OCI-M2 (cell line): Measurements from ENCODE around the gene ETV3L.

Experiments
- DNase-seq: peaks from one replicate; lab custom pipeline; 2025; ENCODE audit not compliant: unreplicated experiment; lab: John Stamatoyannopoulos, UW

The ETV3L gene

DNA sequence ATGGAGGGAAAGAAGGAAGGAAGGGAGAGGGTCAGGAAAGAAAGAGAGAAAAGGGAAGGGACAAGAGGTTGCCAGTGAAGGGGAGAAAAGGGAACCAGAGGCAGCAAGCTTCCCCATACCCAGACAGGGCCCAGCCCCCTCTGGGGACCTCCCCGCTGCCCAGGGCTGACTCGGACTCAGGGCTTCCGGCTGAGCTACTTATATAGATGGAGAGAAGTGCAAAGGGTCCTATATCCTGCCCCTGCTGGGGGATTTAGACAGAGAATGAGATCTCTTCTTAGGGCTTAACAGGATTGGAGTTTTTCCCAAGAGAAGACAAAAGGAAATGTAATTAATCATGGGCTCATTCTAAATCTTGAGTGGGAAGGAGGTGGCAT lies at the start of gene ETV3L:
TSS of gene ETV3L (minus strand) at position 176 of the 377 bp plus-strand sequence. CDS start 285 bp downstream, outside the sequence.
- no peak for DNase-seq

GRCh38 chr1:157147906-157148700 lies 48.5 kb upstream of the ETV3L start:
- DNase-seq: no peak

DNA sequence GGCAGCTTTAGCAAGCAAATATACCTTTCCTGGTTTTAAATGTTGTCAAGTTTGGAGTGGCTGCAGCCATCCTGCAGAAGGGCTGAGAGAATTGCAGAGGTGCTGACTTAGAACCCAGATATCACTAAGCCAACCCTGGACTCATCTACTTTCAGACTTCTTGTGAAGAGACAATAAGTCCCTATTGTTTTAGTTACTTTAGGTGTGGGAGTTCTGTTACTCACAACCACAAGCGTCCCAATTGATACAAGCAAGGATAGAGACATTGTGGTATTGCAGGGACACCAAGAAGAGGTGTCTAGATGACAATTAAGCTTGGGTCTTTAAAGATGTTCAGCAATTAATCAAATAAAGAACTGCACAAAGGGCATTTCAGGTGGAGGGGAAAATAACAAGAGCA lies 47.4 kb upstream of the ETV3L start:
- DNase-seq: no peak

GRCh38 chr1:157146244-157146643 lies 46.6 kb upstream of the ETV3L start:
- no peak for DNase-seq

- DNase-seq: no peak
Measured at GRCh38 chr1:157145076-157145475, 45.5 kb upstream of the ETV3L start.

DNA sequence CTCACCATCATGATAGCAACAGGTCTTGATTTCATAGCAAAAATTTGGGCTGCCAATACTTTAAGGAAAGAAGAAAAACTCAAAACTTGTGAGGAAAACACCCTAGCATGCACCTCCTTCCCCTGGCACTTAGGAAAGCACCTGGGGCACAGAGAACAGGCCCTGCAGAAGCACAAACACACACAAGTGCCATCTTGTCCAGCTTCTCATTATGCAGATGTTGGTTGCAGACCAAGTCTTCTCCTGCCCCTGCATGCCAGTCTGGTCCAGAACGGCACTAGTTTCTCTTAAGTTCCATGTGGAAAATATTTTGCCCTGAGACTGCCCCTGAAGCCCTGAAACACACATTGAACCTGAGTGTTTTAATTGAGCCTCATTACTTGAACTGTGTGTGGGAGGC lies 44.9 kb upstream of the ETV3L start:
- no peak for DNase-seq

DNA sequence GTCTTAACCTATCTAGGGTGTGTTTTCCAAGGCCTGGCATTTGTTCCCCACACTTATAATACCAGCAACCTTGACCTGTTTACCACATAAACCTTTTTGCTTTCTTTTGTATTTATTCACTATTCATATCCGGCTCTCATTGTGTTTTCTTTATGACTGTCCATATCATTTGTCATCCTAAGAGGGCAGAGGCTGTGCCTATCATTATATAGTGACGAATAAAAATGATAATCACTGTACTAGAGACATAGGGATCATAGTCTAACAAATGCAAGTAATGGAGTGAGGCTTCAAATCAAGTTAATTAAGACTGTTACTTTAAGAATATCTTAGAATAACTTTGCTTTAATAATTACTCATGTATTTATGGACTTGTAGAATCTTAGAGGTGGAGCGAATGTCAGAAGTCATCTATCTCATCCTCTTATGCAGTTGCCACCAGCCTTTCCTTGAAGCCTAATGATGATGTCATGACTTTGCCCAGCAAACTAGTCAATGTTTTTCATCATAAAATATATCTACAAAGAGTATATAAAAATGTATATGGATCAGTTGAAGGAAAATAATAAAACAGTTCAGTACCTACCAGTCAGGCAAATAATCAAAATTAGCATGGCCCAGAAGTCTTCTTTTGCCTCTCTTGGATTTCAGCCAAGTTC lies 43.3 kb upstream of the ETV3L start:
- DNase-seq: no peak

- no peak for DNase-seq
Measured at GRCh38 chr1:157142201-157142600, 42.6 kb upstream of the ETV3L start.

DNA sequence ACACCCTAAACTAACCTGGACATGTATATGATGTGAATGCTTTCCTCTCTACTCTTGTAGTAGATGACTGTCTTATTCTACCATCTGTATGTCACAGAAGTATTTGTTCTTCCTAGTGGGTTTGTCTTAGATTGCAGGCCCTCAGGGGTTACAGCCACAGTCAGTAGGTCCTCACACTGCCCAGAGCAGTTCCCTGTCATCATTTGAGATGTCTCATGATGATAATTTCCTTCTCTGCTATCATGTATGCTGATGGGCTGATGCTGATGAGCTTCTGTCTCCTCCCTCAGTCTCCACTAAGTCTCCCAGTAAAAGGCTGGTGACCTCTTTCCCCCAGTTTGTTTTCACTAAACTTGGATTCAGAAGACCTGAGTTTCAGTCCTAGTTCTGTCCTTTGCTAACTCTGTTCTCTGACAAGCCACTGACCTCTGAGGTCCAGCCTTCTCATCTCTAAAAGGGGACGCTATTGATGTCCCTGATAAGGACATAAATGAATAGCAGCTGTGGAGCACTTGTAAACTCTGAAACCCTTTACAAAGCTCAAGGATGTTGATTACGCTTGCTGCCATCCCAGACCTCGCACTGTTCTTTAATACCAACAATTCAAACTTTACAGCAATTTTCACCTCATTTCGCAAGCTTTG lies 41.7 kb upstream of the ETV3L start:
- DNase-seq: no peak

DNA sequence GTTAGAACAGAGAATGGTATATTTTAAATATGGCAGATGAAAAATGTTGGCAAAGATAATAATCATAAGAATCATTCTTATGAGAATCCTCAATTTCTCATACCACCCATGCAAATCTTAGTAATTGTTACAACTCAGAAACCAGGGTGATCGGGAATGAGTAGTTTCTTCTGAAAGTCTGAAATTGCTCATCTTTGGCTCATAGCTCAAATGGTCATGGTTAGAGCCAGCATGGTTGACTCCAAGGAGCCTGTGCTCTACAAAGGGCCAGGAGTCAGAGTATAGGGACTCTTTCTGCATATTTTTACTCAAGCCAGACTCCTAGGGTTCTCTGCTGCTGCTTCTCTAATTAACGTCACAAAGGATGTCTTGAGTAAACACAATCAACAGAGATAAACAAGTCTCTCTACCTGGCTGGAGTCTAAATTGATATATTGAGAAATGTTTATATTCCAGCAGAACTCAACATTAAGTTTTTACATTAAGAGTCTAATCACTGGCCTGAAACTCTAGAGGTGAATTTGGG lies 40.5 kb upstream of the ETV3L start:
- no peak for DNase-seq

DNA sequence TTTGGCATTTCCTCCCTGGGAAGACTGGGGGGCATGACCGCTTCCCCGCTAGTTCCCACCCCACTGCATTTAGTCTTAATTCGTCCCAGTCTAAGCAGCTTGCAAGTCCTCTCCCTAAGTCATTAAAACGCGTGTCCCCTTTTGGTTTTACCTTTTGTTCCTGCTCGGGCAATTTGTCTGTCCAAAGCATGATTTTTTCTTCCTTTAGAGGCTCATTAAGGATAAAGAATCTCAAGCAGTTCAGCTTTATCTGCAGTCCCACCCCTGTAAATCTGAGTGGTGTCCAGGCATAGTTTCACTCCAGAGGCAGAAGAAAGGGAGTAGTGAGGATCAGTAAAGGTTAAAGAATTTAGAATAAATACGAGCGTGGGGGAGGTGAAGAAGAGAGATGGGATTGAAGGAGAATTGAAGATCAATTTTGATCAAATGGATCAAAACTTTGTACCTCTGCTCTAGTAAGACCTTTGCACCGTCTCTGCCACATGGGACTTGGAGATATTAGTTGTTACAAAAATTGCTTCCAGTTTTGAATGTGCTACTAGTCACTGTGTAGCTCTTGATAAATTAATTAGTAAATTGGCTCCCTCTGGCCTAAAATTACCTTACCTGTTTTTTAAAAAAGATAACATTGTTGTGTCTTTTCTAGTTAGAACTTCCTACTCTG lies 39.6 kb upstream of the ETV3L start:
- DNase-seq: no peak

DNA sequence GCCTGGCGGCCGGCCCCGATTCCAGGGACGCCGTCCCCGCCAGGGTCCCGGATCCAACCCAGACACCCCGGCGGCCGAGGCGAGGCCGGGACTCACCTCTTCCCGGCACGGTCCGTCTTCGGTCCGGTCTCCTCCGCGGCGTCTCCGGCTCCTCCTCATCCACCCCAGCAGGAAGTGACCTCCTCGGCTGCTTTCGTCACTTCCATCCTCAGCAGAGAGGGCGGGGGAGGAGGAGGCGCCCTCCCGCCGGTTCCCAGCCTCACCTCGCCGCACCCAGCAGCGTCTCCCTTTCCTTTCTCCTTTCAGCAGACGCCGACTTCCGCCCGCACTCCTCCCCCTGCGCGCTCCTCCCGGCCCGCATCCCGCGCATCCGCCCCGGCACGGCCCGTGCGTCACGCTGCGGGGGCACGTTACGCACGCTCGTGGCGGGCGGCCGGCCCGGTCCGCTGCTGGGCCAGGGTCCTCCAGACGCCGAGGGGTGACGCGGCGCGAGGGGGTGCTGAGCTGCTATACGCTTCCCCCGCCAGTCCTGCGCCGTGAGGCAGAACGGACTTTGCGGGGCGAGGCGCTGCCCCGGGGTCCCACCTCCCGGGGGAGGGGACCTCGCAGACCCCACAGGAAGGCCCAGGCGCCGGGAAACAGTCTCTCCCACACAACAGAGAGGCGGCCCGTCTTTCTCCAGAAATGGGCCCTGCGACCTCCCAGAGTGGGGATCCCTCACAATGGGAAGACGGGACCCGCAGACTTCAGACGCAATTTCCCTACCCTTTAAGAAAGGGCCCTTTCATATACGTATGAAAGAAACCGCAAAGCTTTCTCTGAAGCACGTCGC lies 38.8 kb upstream of the ETV3L start, which contains the start of gene ETV3:
TSS of gene ETV3 (minus strand) at position 176 of the 832 bp plus-strand sequence. CDS start 2,043 bp downstream, outside the sequence.
- no peak for DNase-seq

GRCh38 chr1:157137408-157138219 lies 38.0 kb upstream of the ETV3L start:
- DNase-seq: no peak

DNA sequence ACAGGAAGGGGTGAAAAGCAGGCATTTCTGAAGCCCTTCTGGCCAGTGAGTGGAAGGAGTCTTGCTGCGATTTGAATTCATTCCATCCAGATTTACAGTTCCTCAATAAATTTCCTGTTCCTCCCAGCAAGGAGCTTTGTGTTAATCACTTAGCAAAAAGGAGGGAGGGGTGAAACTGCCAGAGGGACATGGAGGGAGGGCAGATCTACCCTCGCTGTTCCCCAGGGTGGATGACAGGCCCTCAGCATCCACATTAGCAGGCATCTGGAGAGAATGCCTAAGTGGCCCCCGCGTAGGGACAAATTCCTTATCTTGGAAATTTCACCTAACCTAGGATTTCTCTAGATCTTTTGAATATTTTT lies 37.4 kb upstream of the ETV3L start:
- DNase-seq: no peak

GRCh38 chr1:157136133-157136532 lies 36.5 kb upstream of the ETV3L start:
- no peak for DNase-seq

- no peak for DNase-seq
Measured at GRCh38 chr1:157135646-157136045, 36.0 kb upstream of the ETV3L start.

- DNase-seq: no peak
Measured at GRCh38 chr1:157135070-157135469, 35.5 kb upstream of the ETV3L start.

DNA sequence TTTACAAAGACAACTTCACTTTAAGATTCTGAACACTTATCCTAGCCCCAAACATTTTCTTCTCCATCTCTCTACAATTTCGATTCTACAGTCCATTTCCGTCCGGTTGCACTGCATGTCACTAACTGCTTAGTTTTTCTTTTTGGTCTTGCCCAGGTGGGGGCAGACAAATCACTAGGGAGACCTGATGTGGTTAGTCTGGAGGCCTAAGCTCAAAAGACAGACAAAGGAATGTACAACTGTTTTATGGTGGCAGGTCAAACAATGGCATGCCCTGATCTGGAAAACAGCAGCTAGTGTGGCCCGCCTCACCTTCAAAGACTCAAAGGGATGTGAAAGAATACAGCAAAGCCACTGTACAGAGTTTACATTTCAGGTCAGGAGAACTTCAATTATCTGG lies 34.8 kb upstream of the ETV3L start:
- no peak for DNase-seq

- no peak for DNase-seq
Measured at GRCh38 chr1:157133426-157133825, 33.8 kb upstream of the ETV3L start.
